ENCODE measurements around the gene OR1D2.

The OR1D2 gene

DNA sequence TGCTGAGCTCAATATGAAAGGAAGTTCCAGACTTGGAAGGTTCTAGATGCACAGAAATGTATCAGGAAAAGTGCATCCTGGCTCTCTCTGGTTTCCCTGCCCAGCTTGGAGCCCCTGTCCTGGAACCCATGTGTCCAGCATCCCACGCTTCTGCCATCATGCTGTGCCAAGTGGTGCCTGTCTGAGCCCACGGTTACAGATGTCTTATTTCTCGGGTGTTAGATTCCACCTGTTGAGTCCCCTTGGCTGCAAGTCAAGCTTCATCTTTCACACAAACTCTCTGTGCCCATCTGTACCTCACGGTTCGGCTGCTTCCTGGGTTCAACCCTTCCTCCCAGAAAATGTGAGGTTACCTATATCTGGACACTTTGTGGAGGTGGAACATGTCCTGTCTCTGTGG is 63.3 kb downstream of the OR1D2 start:
- Histone ChIP-seq H3K27ac (ENCODE audit: poor library complexity, severe bottlenecking) (no peak overlapping the region), H3K36me3 (ENCODE audit: low read depth) (no peaks in the 10 kb centered on the region), H3K4me1 (ENCODE audit: insufficient read depth, poor library complexity, severe bottlenecking) (no peaks in the 10 kb centered on the region), H3K9me3 (ENCODE audit: severe bottlenecking) (no peaks in the 10 kb centered on the region), H3K4me3 (ENCODE audit: severe bottlenecking) (no peak overlapping the region), H3K27me3 (ENCODE audit: insufficient read depth, poor library complexity, severe bottlenecking) (no peaks in the 10 kb centered on the region)
- no peak for DNase-seq (ENCODE audit: low spot score)
- no peak for ATAC-seq (ENCODE audit: low read depth)
- TF ChIP-seq, protein P1, sequence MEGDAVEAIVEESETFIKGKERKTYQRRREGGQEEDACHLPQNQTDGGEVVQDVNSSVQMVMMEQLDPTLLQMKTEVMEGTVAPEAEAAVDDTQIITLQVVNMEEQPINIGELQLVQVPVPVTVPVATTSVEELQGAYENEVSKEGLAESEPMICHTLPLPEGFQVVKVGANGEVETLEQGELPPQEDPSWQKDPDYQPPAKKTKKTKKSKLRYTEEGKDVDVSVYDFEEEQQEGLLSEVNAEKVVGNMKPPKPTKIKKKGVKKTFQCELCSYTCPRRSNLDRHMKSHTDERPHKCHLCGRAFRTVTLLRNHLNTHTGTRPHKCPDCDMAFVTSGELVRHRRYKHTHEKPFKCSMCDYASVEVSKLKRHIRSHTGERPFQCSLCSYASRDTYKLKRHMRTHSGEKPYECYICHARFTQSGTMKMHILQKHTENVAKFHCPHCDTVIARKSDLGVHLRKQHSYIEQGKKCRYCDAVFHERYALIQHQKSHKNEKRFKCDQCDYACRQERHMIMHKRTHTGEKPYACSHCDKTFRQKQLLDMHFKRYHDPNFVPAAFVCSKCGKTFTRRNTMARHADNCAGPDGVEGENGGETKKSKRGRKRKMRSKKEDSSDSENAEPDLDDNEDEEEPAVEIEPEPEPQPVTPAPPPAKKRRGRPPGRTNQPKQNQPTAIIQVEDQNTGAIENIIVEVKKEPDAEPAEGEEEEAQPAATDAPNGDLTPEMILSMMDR (IDR thresholded peaks at IDR 0.05; ENCODE audit: poor library complexity, severe bottlenecking), result no peak

DNA sequence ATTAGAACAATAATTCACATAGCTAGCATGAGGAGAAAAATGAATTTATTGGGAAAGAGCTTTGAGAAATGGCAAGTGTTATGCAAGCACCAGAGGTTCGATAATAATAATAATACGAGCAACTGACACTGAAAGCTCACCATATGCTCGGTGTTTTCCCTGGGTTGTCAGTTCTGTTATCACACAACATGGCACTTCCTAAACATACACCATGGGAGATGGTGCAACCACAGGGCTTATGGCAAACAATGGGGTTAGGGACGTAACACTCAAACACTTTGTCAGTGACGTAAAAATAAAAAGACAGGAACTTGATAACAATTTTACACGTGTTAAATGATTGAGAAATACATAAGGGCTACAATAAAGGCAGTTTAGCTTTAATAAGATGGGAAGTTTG is 64.5 kb downstream of the OR1D2 start:
- no peak overlapping the region for H3K4me3 ChIP-seq (ENCODE audit: severe bottlenecking)
- DNase-seq (ENCODE audit: low spot score) (no peak), ATAC-seq (ENCODE audit: low read depth) (no peak)
- no peaks in the 10 kb centered on the region for H3K27me3 ChIP-seq (ENCODE audit: insufficient read depth, poor library complexity, severe bottlenecking)
- H3K27ac ChIP-seq (ENCODE audit: poor library complexity, severe bottlenecking), result no peak overlapping the region
- no peaks in the 10 kb centered on the region for H3K36me3 ChIP-seq (ENCODE audit: low read depth)
- H3K9me3 ChIP-seq (ENCODE audit: severe bottlenecking), result no peaks in the 10 kb centered on the region
- H3K4me1 ChIP-seq (ENCODE audit: insufficient read depth, poor library complexity, severe bottlenecking), result no peaks in the 10 kb centered on the region
- TF ChIP-seq, protein P1 (IDR thresholded peaks at IDR 0.05; ENCODE audit: poor library complexity, severe bottlenecking), result no peak

DNA sequence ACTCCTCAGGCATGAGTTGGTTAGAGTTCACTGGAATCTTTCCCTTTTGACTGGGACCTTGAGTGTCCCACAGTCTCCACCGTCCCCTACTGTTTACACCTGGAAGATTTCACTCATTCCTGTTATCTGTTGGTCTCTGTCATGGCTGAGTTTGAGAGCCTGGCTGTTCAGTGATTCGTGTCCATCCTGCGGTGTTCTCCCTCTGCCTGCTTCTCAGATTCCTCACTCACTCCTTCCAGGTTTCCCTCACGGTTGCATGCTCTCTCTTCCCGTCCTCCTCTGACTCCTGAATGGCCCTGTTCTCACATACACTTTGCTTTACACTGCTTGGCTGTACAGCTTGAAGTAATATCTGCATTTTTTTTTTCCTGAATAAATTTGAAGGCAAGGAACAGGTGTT is 65.3 kb downstream of the OR1D2 start:
- Histone ChIP-seq H3K9me3 (ENCODE audit: severe bottlenecking) (no peaks in the 10 kb centered on the region), H3K4me3 (ENCODE audit: severe bottlenecking) (no peak overlapping the region), H3K27ac (ENCODE audit: poor library complexity, severe bottlenecking) (no peak overlapping the region), H3K27me3 (ENCODE audit: insufficient read depth, poor library complexity, severe bottlenecking) (no peaks in the 10 kb centered on the region), H3K4me1 (ENCODE audit: insufficient read depth, poor library complexity, severe bottlenecking) (no peaks in the 10 kb centered on the region), H3K36me3 (ENCODE audit: low read depth) (no peaks in the 10 kb centered on the region)
- TF ChIP-seq, protein P1 (IDR thresholded peaks at IDR 0.05; ENCODE audit: poor library complexity, severe bottlenecking), result no peak
- DNase-seq (ENCODE audit: low spot score) (no peak), ATAC-seq (ENCODE audit: low read depth) (peak; percentile 20; the same call in 2 of the 3 replicates)

Measured in RWPE2 (cell line).